Activated CD4-positive, CD25-positive, alpha-beta regulatory T cell treated with anti-CD3 and anti-CD28 coated beads, Interleukin-2, amount 50 U/mL, for 72 hours (primary cell): Measurements from ENCODE around the gene PKP3.
"Not testable (repeated sequence)": the region's sequence is repeated elsewhere in the genome, so short reads cannot be mapped to it uniquely, and the experiment has no call there.

Experiments
- DNase-seq: peaks from one replicate; pipeline ENCODE4 v3.0.0; 2021

Gene PKP3

DNA sequence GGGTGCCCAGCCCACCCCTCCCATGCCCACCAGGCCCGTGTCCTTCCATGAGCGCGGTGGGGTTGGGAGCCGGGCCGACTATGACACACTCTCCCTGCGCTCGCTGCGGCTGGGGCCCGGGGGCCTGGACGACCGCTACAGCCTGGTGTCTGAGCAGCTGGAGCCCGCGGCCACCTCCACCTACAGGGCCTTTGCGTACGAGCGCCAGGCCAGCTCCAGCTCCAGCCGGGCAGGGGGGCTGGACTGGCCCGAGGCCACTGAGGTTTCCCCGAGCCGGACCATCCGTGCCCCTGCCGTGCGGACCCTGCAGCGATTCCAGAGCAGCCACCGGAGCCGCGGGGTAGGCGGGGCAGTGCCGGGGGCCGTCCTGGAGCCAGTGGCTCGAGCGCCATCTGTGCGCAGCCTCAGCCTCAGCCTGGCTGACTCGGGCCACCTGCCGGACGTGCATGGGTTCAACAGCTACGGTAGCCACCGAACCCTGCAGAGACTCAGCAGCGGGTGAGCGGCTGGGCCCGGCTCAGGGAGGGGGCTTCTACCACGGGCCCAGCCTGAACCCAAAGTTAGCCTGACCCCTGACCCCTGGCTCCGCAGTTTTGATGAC lies 3.0 kb downstream of the PKP3 start:
- peak; percentile 61 for DNase-seq

DNA sequence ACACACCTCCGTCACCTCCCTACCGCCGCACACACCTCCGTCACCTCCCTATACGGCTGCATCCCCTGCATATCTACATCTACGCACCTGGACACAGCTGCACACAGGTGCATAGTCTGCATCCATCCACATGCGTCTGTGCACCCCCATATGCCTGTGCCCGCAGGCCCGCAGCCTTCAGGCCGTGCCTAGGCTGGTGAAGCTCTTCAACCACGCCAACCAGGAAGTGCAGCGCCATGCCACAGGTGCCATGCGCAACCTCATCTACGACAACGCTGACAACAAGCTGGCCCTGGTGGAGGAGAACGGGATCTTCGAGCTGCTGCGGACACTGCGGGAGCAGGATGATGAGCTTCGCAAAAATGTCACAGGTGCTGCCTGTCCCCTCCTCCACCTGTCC lies 4.8 kb downstream of the PKP3 start:
- DNase-seq, result no peak

DNA sequence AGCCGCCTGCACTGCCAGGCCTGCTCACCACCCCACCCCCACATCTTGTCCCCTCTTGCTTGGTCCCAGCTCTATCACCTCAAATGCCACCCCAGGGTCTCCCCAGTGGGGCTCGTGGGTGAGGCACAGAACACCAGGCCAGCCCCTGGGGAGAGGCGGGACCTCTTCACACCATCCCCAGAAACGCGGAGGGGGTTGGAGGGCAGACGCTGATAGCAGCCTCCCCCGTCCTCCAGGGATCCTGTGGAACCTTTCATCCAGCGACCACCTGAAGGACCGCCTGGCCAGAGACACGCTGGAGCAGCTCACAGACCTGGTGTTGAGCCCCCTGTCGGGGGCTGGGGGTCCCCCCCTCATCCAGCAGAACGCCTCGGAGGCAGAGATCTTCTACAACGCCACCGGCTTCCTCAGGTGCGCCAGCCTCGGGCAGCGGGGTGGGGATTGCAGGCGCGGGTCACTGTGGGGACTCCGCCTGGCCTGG lies 5.8 kb downstream of the PKP3 start:
- DNase-seq, result no peak

DNA sequence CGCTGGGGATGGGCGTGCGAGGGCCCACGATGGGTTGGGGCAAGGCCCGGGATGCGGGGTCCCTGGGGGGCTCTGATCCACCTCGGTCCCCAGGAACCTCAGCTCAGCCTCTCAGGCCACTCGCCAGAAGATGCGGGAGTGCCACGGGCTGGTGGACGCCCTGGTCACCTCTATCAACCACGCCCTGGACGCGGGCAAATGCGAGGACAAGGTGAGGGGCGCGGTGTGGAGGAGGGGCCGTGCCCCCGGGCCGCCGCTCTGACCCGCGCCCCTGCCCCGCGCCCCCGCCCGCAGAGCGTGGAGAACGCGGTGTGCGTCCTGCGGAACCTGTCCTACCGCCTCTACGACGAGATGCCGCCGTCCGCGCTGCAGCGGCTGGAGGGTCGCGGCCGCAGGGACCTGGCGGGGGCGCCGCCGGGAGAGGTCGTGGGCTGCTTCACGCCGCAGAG lies 6.3 kb downstream of the PKP3 start:
- DNase-seq, result no peak

DNA sequence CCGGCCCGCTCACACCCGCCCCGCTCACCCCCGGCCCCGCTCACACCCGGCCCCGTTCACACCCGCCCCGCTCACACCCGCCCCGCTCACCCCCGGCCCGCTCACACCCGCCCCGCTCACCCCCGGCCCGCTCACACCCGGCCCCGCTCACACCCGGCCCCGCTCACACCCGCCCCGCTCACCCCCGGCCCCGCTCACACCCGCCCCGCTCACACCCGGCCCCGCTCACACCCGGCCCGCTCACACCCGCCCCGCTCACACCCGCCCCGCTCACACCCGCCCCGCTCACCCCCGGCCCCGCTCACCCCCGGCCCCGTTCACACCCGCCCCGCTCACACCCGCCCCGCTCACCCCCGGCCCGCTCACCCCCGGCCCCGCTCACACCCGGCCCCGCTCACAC lies 7.2 kb downstream of the PKP3 start:
- not testable (repeated sequence) for DNase-seq

DNA sequence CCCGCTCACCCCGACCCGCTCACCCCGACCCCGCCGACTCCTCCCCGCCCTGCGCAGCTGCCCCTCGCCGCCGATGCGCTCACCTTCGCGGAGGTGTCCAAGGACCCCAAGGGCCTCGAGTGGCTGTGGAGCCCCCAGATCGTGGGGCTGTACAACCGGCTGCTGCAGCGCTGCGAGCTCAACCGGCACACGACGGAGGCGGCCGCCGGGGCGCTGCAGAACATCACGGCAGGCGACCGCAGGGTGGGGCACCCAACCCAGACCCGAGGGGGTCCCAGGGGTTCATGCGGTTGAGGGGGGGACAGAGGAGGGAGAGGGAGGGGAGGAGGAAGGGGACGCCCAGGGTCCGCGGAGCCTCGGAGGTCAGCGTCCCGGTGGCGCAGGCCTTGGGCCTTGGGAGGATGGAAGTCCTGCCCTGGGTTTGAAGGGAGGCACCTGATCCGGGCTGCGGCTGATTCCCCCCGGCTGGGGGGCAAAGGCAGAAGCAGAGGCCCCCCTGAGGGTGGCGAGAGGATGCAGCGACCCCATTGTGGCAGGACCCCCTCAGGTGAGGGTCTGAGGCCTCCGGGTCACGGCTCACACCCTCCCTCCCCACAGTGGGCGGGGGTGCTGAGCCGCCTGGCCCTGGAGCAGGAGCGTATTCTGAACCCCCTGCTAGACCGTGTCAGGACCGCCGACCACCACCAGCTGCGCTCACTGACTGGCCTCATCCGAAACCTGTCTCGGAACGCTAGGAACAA lies 9.2 kb downstream of the PKP3 start:
- no peak for DNase-seq

DNA sequence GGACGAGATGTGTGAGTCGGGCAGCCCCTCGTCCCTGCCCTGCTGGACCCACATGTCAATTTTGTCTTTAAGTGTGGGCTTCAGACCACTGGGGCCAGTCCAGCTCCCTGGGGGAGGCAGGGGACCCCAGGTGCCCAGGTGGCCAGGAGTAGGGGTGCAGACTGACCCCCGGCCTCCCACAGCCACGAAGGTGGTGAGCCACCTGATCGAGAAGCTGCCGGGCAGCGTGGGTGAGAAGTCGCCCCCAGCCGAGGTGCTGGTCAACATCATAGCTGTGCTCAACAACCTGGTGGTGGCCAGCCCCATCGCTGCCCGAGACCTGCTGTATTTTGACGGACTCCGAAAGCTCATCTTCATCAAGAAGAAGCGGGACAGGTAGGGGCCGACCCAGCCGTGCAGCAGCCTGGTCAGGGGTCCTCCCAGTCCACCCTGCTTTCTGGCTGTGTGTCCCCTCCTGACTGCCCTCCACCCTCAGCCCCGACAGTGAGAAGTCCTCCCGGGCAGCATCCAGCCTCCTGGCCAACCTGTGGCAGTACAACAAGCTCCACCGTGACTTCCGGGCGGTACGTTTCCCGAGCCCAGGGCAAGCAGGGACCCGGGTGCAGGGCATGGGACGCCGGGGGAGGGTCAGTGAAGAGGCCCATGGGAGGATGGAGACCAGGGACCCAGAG lies 9.9 kb downstream of the PKP3 start:
- DNase-seq, result no peak

DNA sequence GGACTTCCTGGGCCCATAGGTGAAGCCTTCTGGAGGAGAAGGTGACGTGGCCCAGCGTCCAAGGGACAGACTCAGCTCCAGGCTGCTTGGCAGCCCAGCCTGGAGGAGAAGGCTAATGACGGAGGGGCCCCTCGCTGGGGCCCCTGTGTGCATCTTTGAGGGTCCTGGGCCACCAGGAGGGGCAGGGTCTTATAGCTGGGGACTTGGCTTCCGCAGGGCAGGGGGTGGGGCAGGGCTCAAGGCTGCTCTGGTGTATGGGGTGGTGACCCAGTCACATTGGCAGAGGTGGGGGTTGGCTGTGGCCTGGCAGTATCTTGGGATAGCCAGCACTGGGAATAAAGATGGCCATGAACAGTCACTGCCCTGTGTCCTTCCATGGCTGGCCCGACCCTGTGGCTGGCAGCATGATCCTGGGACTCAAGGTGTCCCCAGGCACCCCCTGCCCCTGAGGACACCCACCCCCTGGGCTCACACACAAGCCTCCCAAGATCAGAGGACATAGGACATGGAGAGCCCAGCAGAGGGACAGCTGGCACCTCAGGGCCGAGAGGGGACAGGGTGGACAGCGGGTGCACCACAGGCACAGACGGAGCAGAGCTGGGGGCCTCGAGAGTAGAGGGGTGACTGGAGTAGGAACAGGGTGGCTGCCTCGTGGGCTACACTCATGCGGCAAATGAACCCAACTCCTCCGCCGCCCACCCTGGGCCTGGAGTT lies 10.7 kb downstream of the PKP3 start:
- DNase-seq, result no peak

DNA sequence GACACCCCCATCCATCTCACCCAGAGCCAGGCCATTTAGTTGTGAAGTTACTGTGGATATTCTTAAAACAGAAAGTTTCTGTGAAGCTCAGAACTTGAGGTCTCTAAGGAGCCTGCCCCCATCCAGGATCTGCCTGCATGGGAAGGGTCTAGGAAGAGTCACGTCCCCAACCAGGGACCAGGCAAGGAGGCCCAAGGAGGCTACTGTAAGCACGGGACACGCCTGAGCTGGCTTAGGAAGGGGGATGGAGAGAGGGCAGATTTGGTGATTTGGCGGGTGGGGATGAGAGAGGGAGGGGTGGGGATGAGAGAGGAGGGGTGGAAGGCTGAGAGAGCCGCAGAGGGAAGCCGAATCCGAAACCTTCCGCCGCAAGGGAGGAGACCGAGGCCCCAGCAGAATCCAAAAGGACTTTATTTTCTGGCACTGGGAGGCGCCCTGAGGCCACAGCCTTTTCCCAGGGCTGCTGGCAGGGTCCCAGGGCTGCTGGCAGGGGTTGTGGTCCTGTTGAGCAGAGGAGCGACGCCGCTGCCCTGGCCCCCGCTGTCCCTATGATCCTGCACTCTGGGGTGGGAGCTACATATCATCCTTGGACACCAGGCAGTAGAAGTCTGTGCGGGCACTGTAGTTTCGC lies 11.4 kb downstream of the PKP3 start:
- no peak for DNase-seq

DNA sequence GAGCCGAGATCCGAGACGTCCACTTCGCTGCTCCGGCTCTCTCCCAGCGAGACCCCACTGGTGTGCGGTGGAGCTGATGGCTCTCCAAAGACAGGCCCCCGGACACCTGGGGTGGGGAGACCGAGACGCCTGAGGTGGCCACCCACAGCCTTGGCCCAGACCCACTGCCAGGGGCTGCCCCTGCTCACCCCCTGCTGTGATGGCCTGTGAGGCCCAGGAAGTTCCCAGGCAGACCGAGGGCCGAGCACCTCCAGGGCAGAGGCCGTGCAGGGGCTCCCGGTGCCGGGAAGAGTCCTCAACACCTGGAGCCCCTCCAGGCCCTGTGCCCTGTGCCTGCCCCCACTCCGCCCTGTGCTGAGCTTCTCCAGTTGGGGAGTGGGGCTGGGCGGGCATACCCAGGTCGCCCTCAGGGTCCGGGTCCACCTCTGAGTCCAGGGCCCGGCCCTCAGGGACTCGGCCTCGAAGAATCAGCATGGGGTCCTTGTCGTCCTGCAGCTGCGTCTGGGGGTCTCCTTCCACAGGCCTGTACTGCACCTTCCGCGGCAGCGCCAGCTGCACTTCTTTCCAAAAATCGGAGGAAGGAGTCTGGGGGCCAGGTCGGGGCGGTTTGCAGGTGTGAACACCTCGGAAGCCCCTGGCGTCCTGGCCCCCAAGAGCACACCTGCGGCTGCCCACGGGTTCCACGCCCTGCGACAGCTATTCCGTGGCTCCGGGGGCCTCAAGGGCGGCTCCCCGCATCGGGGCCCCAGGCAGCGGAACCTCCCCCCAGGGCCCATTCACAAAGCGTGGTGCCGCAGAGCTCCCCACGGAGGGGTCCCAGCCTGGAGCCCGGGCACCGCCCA lies 12.2 kb downstream of the PKP3 start:
- DNase-seq, result peak; percentile 33

DNA sequence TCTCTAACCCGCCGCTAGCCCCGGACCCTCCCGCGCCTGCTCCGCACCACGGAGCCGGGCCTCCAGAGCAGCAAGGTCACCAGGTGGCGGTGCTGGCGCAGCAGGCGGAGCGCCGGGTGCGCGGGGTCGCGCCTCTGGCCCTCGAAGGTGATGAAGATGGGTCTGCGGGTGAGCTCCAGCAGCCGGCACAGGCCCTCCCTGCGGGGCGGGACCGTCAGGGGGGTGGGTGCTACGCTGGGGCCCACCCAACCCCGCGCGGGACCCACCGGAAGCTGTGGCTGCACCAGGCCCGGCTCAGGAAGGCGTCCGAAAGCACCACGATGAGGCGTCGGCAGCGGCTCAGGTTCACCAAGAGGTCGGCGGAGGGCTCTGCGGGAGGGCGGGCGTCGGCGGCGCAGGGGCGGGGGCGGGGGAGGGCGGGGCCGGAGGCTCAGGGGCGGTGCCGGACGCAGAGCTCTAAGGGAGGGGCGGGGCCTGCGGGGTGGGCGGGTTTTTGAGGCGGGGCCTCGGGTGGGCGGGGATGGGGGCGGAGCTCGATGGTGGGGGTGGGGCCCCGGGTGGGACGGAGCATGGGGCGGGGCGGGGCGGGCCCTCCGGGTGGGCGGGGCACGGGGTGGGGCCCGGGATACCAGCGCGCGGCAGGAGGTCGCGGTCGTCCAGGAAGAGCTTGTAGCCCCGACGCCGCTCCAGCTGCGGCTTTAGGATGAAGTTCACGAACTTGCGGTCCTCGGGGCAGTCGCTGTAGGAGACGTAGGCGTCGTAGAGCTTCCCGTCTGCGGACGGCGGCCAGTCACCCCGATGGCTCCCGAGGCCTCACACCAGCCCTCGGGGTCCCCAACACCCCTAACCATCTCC lies 13.0 kb downstream of the PKP3 start:
- DNase-seq, result peak; percentile 80

DNA sequence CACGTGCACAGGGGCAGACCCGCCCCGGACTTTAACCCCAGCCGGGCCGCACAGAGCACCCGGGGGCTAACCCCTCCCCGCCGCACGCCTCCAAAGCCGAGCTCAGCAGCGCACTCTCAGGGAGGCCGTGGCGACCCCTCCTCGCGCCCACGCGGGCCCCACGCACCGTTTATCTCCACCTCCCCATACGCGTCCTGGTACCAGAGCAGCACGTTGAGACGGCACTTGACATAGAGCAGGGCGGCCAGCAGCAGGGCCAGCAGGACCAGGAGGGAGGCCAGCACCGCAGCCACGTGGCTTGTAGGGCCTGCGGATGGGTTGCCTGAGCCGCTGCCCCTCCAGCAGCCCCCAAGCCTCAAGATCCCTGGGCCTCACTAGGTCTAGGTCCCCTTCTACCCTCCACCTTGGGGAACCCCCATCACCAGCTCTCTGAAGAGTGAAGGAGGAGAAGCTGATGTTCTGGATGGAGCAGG lies 13.7 kb downstream of the PKP3 start:
- peak; percentile 41 for DNase-seq

DNA sequence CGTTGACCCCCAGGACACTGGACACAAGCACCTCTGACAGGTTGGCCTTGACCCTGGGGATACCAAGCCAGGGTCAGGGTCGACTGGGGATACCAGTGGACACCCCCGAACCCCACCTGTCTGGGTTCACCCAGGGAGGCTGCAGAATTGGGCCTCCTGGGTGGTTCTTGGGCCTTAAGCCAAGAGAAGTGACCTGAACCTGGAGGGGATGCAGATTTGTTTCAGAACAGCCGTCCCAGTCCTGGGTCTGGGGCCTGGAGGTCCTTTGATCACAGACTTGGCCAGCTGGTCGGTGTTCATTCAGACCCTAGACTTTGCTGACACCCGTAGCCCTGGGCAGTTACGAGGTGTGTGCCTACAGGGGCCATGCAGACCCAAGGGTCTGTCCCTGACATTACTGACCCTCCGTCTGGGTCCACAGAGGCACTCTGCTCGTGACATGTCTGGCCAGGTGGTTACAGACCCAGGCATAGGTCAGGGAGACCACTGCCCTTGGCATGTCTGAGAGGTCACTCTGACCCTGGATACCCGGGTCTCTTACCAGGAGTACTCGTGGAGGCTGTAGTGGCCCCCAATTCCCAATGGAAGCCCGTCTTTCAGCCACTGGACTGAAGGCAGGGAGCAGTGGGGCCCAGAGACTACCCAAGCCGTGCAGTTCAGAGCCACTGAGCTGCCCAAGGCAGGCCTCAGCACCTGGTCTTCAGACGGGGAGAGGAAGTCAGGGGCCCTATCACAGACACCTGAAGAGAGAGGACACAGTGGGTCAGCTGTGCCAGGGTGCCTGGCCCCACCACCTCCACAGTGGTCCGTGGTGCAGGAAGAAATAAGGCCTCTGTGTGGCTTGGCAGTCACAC lies 14.4 kb downstream of the PKP3 start:
- no peak for DNase-seq

DNA sequence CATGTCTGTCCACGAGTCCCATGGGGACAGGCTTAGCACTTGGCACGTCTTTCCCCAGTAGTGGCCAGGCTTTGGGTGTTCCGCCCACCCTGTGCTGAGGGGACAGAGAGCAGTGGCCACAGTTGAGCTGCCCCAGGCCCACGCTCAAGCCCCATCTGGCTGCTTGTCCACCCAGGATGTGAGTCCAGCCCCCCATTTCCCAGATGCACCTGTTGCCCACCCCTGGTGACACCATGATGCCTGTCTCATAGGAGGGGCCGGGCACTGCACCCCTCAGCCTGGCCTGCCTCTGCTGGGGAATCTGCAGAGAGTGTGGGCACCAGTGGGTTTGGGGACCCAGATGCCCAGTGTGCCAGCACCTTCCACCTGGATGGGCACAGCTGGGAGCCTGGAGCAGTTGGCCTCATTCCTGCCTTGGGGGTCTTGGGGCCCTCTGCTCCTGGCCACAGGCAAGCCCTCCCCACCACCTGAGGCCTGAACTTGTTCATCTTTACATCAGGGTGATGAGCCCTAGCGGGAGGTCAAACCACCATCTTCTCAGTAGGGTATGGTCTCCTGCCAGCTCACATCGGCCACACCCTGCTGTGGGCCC lies 15.1 kb downstream of the PKP3 start:
- peak; percentile 31 for DNase-seq

DNA sequence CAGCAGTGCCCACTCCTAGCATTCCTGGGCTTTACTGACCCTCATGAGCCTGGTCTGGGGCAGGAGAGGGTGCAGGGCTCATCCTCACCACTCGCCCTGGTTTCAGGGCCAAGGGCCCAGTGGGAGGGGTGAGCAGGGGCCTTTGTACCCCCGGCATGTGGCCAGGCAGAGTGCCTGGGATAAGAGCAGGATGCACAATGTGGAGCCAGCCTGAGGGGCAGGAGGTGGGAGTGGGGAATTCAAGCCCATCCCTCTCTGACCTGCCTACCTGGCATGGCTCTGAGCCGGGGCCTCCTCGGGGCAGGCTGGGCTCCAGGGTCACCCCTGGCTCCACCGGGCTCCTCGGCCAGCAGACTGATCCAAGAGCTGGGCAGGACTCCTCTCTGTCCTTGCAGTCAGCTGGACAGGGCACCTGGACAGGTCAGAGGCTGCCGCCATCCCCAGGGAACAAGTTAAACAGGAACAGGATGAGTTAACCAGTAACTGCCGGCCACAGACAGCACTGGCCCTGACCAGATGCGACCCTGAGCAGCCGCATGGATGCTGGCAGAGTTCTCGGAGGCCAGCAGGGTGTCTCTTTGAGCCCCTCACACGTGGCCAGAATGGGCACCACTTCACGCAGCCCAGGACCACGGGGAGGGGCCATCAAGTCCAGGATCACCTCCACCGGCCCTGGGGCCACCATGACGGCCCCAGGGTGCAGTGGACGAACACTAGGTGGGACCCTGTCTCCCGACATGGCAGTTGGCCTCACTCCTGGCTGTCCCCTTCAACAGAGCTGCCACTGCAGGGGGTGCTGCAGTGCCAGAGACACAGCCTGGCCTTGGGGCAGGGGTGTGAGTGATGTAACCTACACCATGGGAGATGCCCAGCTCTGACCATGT lies 15.8 kb downstream of the PKP3 start:
- DNase-seq, result no peak

DNA sequence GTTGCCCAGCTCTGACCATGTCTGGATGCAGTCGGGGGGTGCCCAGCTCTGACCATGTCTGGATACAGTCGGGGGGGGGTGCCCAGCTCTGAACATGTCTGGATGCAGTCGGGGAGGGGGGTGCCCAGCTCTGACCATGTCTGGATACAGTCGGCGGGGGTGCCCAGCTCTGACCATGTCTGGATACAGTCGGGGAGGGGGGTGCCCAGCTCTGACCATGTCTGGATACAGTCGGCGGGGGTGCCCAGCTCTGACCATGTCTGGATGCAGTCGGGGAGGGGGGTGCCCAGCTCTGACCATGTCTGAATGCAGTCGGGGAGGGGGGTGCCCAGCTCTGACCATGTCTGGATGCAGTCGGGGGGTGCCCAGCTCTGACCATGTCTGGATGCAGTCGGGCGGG lies 16.7 kb downstream of the PKP3 start:
- not testable (repeated sequence) for DNase-seq

DNA sequence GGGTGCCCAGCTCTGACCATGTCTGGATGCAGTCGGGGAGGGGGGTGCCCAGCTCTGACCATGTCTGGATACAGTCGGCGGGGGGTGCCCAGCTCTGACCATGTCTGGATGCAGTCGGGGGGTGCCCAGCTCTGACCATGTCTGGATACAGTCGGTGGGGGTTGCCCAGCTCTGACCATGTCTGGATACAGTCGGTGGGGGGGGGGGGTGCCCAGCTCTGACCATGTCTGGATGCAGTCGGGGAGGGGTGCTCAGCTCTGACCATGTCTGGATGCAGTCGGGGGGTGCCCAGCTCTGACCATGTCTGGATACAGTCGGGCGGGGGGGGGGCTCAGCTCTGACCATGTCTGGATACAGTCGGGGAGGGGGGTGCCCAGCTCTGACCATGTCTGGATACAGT lies 17.5 kb downstream of the PKP3 start:
- not testable (repeated sequence) for DNase-seq

DNA sequence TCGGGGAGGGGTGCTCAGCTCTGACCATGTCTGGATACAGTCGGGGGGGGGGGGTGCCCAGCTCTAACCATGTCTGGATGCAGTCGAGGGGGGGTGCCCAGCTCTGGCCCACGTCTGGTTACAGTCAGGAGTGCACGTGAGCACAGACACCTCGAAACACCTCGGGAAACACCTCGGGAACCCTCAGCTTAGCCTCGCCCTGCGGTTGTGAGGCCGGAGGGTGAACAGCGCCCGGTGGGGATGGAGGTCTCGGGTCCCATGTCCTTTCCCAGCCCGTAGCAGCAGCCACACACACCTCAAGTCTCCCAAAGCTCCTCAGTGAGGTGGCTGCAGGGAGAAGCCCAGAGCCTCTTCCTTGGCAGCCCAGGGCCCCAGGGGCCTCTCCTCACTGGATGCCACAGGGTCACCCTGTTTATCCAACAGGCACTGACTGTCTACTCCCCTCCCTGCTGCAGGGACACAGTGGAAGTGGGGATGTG lies 18.7 kb downstream of the PKP3 start:
- no peak for DNase-seq
